Transverse colon (tissue), 4 donors: ENCODE measurements around the gene OR10A5. TPM values are rescaled to one million over a fixed set of nuclear protein-coding genes. Genes with fewer than 3 reads are reported as not detected.

Experiments used
- DNase-seq: peaks from one replicate; pipeline ENCODE4 v3.0.0-alpha.2; 2019
- H3K27ac ChIP-seq, 4 donors: fragments of 200-600 bp; sonication (generic); 2 replicates each; pipeline ENCODE4 v1.5.1; 2016 to 2018; ENCODE audit warnings: inconsistent platforms in 4 of 4
- H3K27me3 ChIP-seq: fragments of 200-600 bp; sonication (generic); 2 replicates; pipeline ENCODE4 v1.5.1; 2017; ENCODE audit warnings: inconsistent platforms
- H3K36me3 ChIP-seq, 4 donors: fragments of 200-600 bp; sonication (generic); 2 replicates each; pipeline ENCODE4 v1.5.1; 2017 to 2019; ENCODE audit warnings: inconsistent platforms in 4 of 4
- H3K4me1 ChIP-seq, 4 donors: fragments of 200-600 bp; sonication (generic); 2 replicates each; pipeline ENCODE4 v1.5.1; 2017 to 2020; ENCODE audit warnings: inconsistent platforms in 4 of 4
- H3K4me3 ChIP-seq, 4 donors: fragments of 200-600 bp; sonication (generic); 1 replicate in 1 of 4; 2 replicates in 3 of 4; pipeline versions ENCODE4 v1.5.1 to v1.6.1; 2017 to 2019; ENCODE audit warnings: inconsistent platforms in 4 of 4
- H3K9me3 ChIP-seq, 2 donors: fragments of 200-600 bp; sonication (generic); 2 replicates each; pipeline ENCODE4 v1.5.1; 2017 to 2019; ENCODE audit warnings: inconsistent platforms in 2 of 2
- CTCF ChIP-seq, 5 experiments: fragments of 200-600 bp in 3 of 5; fragments of 450-650 bp in 2 of 5; sonication (generic) in 3 of 5; IDR thresholded peaks; 1 replicate in 2 of 5; 2 replicates in 3 of 5; pipeline ENCODE4 v1.5.1; 2016 to 2017; ENCODE audit warnings: antibody characterized with exemption in 5 of 5, inconsistent platforms in 3 of 5, mild to moderate bottlenecking in 2 of 5, moderate library complexity in 1 of 5
- EP300 ChIP-seq: sonication (generic); formaldehyde crosslinking; IDR thresholded peaks from one replicate; pipeline ENCODE4 v1.6.1; 2017; ENCODE audit warnings: antibody characterized with exemption, low read depth
- POLR2A ChIP-seq: fragments of 450-650 bp; IDR thresholded peaks from one replicate; pipeline ENCODE4 v1.6.1; 2016; ENCODE audit warnings: antibody characterized with exemption, mild to moderate bottlenecking, moderate library complexity
- POLR2AphosphoS5 ChIP-seq, 3 donors: sonication (generic); formaldehyde crosslinking; IDR thresholded peaks; one replicate each; pipeline ENCODE4 v1.6.1; 2016; ENCODE audit warnings: antibody characterized with exemption in 3 of 3
- WGBS, 2 donors: methylation state at CpG; one replicate each; pipeline ENCODE4 v1.1.5; 2018; ENCODE audit warnings: low coverage in 1 of 2; 5-methylcytosine and 5-hydroxymethylcytosine counted together
- in situ Hi-C, 4 donors: fragments of 200-750 bp; cut with MboI; loops; one replicate each; pipeline versions ENCODE4 v1.15.0 to v1.15.1; 2017; ENCODE audit warnings: low sequenced_read_pairs in 3 of 4, low pct_ligation_motif_present in 1 of 4, low pct_unique_long_range_greater_than_20kb in 1 of 4
- intact Hi-C: fragments of 100-400 bp; cut with DNase I; formaldehyde crosslinking; loops from one replicate; pipeline ENCODE4 v1.15.1; 2023; ENCODE audit warnings: low total_unique reads
- total RNA-seq, 4 donors: library from RNA; depleted of rRNA; stranded (reverse); fragments of >200 nt; gene quantifications; one replicate each; pipeline ENCODE4 v1.1.0, GENCODE V29; 2016

OR10A5 gene
- total RNA-seq, 4 donors from 2014 or later = not detected

GRCh38 chr11:6889835-6890234, 44.4 kb downstream of the OR10A5 start:
- Histone ChIP-seq H3K4me3 (no peak overlapping the region), H3K27ac (no peak overlapping the region), H3K27me3 (no peaks in the 10 kb centered on the region), H3K4me1 (no peaks in the 10 kb centered on the region), H3K36me3 (no peaks in the 10 kb centered on the region), H3K9me3 (no peaks in the 10 kb centered on the region)
- 77 to 88% methylated on average over 1 of the region's 1 CpG for WGBS, 2 donors
- intact Hi-C loops = loop anchor here (5.0 kb wide), 1 partner anchor 932 kb away; no protein-coding TSS in a partner anchor
- in situ Hi-C loops = no loop called here
- no peak for TF ChIP-seq EP300
- TF ChIP-seq POLR2A = no peak
- TF ChIP-seq CTCF (IDR thresholded peaks at IDR 0.05) = no peak
- no peak for TF ChIP-seq POLR2AphosphoS5 (IDR thresholded peaks at IDR 0.05)
- no peak for DNase-seq

DNA sequence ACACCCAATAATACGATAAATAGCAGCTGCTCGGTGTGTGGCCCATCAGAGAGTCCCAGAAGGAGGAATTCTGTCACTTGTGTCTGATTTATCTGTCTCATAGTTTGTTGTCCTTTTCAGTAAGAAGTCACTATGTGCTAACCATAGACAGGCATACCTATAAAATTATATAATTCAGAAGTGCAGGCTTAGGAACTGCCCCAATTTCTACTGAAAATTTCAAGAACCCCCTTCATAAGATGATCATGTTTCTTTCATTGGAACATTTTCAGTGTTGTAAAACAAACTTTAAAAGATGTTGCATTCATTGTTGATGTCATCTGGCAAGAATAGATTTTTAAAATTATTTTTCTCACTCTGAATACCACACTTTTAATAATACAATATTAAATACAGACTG, 46.9 kb downstream of the OR10A5 start, which contains the start of gene OR2D2:
TSS of gene OR2D2 (minus strand) at position 101 of the 400 bp plus-strand sequence. CDS start at position 101, 0 bp downstream.
- in situ Hi-C loops = no loop called here
- no peak for DNase-seq
- TF ChIP-seq POLR2A = no peak
- no peak for TF ChIP-seq POLR2AphosphoS5 (IDR thresholded peaks at IDR 0.05)
- TF ChIP-seq CTCF (IDR thresholded peaks at IDR 0.05) = no peak
- no peak for TF ChIP-seq EP300
- H3K27me3 ChIP-seq = no peaks in the 10 kb centered on the region
- H3K36me3 ChIP-seq = no peaks in the 10 kb centered on the region
- H3K9me3 ChIP-seq = no peaks in the 10 kb centered on the region
- H3K4me1 ChIP-seq = no peaks in the 10 kb centered on the region
- H3K27ac ChIP-seq = no peak within 1 kb of the TSS
- intact Hi-C loops = no loop called here
- no peak within 1 kb of the TSS for H3K4me3 ChIP-seq
- 73 to 95% methylated on average over 2 of the region's 2 CpGs for WGBS, 2 donors

DNA sequence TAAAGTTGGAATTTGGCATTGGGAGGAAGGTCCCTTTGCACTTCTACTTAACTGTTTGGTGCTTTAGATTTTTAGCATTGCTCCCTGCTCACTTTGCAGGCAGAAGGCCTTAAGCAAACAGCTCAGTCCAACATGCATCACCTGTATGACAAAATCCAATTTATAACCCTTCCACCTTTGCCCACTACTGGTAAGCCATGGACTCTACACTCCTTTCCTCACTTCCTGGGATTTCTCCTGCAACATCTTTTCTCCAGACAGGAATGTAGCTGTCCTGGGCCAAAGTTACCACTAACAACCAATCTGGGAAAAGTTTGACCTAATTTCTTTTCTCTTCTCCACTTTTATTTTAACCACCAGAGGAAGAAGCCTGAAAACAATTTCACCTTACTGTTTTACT, 48.6 kb downstream of the OR10A5 start:
- in situ Hi-C loops = no loop called here
- Histone ChIP-seq H3K9me3 (no peaks in the 10 kb centered on the region), H3K36me3 (no peaks in the 10 kb centered on the region), H3K27me3 (no peaks in the 10 kb centered on the region), H3K4me1 (no peaks in the 10 kb centered on the region), H3K27ac (no peak overlapping the region), H3K4me3 (no peak overlapping the region)
- no peak for TF ChIP-seq POLR2A
- no peak for TF ChIP-seq POLR2AphosphoS5 (IDR thresholded peaks at IDR 0.05)
- TF ChIP-seq EP300 = no peak
- no peak for TF ChIP-seq CTCF (IDR thresholded peaks at IDR 0.05)
- intact Hi-C loops = no loop called here
- DNase-seq = no peak

DNA sequence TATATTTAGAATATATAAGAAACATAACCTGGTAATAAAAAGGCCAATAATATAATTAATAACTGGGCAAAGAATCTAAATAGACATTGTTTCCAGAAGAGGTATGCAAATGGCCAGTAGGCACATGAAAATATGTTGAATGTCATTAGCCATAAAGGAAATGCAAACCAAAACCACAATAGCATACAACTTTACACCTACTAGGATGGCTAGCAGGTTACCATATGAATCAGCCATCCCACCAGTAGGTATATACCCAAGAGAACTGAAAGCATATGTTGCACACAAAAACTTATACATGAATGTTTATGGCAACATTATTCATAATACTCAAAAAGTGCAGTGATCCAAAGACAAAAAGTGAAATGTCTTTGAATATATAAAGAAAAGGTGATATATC, 49.5 kb downstream of the OR10A5 start:
- Histone ChIP-seq H3K4me3 (no peak overlapping the region), H3K36me3 (no peaks in the 10 kb centered on the region), H3K27me3 (no peaks in the 10 kb centered on the region), H3K27ac (no peak overlapping the region), H3K9me3 (no peaks in the 10 kb centered on the region), H3K4me1 (no peaks in the 10 kb centered on the region)
- TF ChIP-seq EP300 = no peak
- TF ChIP-seq CTCF (IDR thresholded peaks at IDR 0.05) = no peak
- TF ChIP-seq POLR2AphosphoS5 (IDR thresholded peaks at IDR 0.05) = no peak
- no peak for TF ChIP-seq POLR2A
- no peak for DNase-seq
- in situ Hi-C loops (no loop called here), intact Hi-C loops (no loop called here)

Other genes with a start within 250 kb of the OR10A5 start
- gene RRP8, start 242.1 kb upstream of the OR10A5 start, total RNA-seq = 100 to 1,000 TPM in 1 of 4 donors, 10 to 100 TPM in 2, 1 to 10 TPM in 1; 9.7 to 145 (median 48.2) TPM
- gene ILK, start 241.9 kb upstream of the OR10A5 start, total RNA-seq = 100 to 1,000 TPM; 159 to 211 (median 169) TPM
- gene TAF10, start 233.5 kb upstream of the OR10A5 start, total RNA-seq = 100 to 1,000 TPM in 1 of 4 donors, 10 to 100 TPM in 3; 35.7 to 114 (median 53.8) TPM
- 100 to 1,000 TPM in 1 of 4 donors, 10 to 100 TPM in 3; 64.0 to 114 (median 74.0) TPM for gene TPP1, start 226.3 kb upstream of the OR10A5 start, total RNA-seq
- gene DCHS1, start 189.9 kb upstream of the OR10A5 start, total RNA-seq = 10 to 100 TPM in 3 of 4 donors, 1 to 10 TPM in 1; 5.5 to 17.7 (median 14.0) TPM
- gene MRPL17, start 162.3 kb upstream of the OR10A5 start, total RNA-seq = 10 to 100 TPM in 3 of 4 donors, 1 to 10 TPM in 1; 9.3 to 62.9 (median 14.2) TPM
- 10 to 100 TPM in 1 of 4 donors, under 1 TPM in 3; 0.14 to 17.2 (median 0.79) TPM for gene OR2AG2, start 73.7 kb upstream of the OR10A5 start, total RNA-seq
- not detected for gene OR2AG1, start 62.7 kb upstream of the OR10A5 start, total RNA-seq
- gene OR6A2, start 46.0 kb upstream of the OR10A5 start, total RNA-seq = 1 to 10 TPM in 1 of 4 donors, under 1 TPM in 1, not detected in 2; 0.27 to 1.3 TPM
- gene OR10A2, start 17.4 kb downstream of the OR10A5 start, total RNA-seq = not detected
- not detected for gene OR10A4, start 30.9 kb downstream of the OR10A5 start, total RNA-seq
- 1 to 10 TPM in 1 of 4 donors, under 1 TPM in 1, not detected in 2; 0.64 to 1.4 TPM for gene OR2D2, start 46.8 kb downstream of the OR10A5 start, total RNA-seq
- gene OR2D3, start 75.3 kb downstream of the OR10A5 start, total RNA-seq = not detected
- 10 to 100 TPM in 1 of 4 donors, 1 to 10 TPM in 3; 1.1 to 10.6 (median 3.1) TPM for gene ZNF215, start 80.7 kb downstream of the OR10A5 start, total RNA-seq
- gene ZNF214, start 174.7 kb downstream of the OR10A5 start, total RNA-seq = 1 to 10 TPM in 2 of 4 donors, under 1 TPM in 1, not detected in 1; 0.60 to 2.4 (median 1.1) TPM
- under 1 TPM in 2 of 4 donors, not detected in 2; 0.41 to 0.48 TPM for gene NLRP14, start 174.8 kb downstream of the OR10A5 start, total RNA-seq
- gene RBMXL2, start 243.3 kb downstream of the OR10A5 start, total RNA-seq = 1 to 10 TPM in 1 of 4 donors, under 1 TPM in 1, not detected in 2; 0.79 to 1.2 TPM